MM.1S (cell line): ENCODE measurements around the gene TTC33.

ENCODE experiments used
- EZH2phosphoT487 ChIP-seq: fragments of 300-600 bp; sonication (generic); IDR thresholded peaks from 2 replicates; pipeline ENCODE4 v1.6.1; 2018; ENCODE audit warnings: antibody characterized with exemption, low read length
- TF ChIP-seq, protein P1 (sequence below): fragments of 300-600 bp; sonication (generic); IDR thresholded peaks from 2 replicates; pipeline ENCODE4 v1.5.1; 2016; ENCODE audit warnings: antibody characterized with exemption, low read length, mixed read lengths

DNA sequence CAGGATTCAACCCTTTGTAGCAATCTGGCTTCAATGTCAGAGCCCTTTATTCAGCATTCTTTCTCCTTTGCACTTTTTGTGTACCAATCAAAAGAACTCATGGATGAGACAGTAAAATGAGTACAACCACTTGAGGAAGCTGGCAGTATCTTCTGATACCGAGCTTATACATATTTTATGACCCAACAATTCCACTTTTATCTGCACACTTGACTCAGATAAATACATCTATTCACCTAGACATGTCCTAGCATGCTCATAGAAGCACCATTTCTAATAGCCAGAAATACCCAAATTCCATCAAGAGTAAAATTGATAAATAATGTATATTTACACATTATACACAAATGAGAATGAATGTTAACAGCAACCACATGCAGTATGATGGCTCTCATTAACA is 187.2 kb downstream of the TTC33 start:
- TF ChIP-seq, protein P1, sequence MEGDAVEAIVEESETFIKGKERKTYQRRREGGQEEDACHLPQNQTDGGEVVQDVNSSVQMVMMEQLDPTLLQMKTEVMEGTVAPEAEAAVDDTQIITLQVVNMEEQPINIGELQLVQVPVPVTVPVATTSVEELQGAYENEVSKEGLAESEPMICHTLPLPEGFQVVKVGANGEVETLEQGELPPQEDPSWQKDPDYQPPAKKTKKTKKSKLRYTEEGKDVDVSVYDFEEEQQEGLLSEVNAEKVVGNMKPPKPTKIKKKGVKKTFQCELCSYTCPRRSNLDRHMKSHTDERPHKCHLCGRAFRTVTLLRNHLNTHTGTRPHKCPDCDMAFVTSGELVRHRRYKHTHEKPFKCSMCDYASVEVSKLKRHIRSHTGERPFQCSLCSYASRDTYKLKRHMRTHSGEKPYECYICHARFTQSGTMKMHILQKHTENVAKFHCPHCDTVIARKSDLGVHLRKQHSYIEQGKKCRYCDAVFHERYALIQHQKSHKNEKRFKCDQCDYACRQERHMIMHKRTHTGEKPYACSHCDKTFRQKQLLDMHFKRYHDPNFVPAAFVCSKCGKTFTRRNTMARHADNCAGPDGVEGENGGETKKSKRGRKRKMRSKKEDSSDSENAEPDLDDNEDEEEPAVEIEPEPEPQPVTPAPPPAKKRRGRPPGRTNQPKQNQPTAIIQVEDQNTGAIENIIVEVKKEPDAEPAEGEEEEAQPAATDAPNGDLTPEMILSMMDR = no peak
- TF ChIP-seq EZH2phosphoT487 = no peak
